GM21737 (cell line): Measurements from ENCODE around the gene TSN.
A peak's percentile ranks its signal among the peaks of the same experiment; 100 is the strongest.
"Not testable (repeated sequence)": the region's sequence is repeated elsewhere in the genome, so short reads cannot be mapped to it uniquely, and the experiment has no call there.

Source experiments
- ATAC-seq: cut with Tn5 transposase; IDR thresholded peaks from one replicate; pipeline ENCODE4 v1.9.1; 2021; ENCODE audit warnings: mild to moderate bottlenecking, moderate library complexity; ENCODE audit not compliant: unreplicated experiment

The TSN gene

DNA sequence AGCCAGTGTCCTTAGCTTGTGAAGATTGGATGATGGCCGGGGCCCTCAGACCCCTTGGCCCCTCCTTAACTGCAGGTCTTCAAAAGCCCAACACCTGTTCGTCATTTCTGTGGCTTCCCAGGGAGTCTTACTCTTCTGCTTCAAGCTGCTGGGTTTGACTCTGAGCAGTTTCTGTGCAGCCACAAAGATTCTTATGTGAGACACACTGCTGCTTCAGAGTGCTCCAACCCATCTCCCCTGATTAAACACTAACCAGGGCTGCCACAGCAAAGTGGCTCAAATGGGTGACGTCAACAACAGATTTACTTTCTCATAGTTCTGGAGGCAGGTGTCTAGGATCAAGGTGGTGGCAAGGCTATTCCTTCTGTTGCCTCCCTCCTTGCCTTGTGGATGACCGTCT, 40.8 kb downstream of the TSN start:
- no peak for ATAC-seq

DNA sequence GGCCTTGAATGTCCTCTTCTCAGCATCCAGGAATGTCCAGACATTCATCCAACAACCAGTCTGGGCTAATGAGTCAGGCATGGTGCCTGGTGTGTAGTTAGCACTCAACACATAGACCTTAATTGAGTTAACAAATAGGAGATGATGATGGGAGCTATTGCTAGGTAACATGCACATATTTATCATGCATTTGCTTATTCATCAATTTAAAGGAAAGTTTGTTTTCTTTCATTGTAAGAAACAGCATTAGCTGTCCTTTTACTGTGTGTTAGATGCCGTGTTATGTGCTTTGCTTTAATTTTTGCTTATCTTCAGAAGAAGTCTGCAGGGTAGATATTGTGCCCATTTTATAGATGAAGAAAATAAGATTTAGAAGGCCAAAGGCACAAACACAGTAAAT, 43.2 kb downstream of the TSN start:
- ATAC-seq = no peak

DNA sequence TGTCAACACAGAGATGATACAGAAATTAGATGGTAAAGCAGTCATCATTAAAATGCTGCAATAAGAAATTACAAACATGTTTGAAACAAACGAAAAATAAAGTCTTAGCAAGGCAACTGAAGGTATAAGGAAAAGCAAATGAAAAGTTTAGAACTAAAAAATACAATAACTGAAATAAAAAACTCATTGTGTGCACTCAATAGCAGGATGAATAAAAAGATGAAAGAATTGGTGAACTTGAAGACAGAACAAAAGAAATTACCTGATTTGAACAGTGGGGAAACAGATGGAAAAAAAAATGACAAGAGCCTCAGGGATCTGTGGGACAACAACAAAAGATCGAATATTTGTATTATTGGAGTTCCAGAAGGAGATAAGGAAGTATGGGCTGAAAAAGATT, 46.5 kb downstream of the TSN start:
- no peak for ATAC-seq

DNA sequence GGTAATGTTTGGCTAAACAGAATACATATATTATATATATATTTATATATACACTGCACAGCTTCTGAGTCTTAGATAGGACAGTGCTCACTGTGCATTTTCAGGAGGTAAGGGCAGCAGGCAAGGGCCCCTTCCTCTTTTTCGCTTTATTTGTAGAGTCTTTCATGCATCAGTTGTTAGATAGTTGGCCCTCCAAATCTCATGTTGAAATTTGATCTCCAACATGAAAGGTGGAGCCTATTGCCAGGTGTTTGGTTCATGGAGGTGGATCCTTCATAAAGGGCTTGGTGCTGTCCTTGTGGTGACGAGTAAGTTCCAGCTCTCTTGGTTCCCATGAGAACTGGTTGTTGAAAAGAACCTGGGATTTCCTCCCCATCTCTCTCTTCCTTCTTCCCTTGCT, 48.1 kb downstream of the TSN start:
- ATAC-seq = no peak

DNA sequence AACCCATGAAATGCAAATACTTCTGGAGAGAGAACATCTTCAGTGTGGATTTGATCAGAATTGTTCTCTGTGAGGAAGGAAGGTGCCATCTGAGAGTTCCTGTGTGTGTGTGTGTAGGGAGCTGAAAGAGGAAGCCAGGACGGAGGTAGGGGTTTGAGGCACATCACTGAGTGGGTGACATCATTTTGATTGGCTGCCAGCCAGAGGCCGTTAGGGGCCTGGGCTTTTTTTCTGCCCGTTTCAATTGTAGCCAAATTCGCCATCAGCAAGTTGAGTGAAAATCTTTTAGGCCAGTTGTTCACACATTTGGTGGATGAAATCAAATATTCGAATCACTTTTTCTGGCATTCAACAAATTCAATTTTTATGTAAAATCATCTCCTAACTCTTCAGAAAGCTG, 48.9 kb downstream of the TSN start:
- peak; percentile 90 for ATAC-seq

DNA sequence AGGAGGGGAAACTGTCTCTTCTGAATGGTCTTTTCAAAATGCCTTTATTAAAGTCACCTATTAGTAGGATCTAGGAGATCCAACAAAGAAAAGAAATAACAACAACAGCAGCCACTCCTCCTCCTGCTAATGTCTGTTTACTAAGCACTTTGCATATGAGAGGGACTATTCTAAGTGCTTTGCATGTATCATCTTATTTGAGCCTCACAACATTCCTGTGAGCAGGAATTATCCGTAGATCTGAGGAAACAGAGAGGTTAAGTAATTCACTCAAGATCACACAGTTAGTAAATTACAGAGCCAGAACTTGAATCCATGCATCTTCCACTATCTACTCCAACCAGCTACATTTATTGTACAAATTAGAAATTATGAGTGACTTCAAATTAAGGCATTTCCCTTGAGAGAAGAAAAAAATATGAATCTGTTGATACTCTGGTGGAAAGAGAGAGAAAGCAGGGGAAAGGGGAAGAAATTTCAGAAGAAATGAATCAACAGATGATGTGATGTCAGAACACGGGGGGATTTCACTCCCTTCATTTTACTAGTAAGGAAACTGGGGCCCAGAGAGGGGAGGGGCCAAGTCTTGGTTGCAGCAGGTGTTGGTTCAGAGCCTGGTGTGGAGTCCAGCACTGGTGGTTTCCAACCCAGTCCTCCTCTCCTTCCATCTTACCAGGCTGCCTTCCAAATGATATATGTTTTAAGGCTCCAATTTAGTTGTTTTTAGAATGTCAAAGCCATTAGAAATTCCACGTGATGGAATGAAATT, 49.7 kb downstream of the TSN start:
- ATAC-seq = no peak

DNA sequence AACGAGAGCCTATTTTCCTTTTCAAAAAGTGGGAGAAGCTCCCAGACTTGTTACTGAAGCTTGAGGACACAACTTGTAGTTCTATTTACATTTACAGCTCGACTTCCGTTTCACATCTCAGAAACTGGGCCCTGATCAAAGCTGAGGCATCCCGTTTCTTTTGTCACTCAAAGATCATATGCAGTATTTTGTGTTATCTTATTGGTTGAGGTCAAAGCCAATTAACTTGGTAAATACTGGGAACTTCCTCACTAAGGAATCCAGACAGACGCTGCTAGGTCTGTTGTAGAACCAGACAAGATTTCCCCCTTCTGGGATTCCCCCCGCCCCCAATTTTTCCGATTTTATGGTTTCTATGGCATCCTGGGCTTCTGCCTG, 50.3 kb downstream of the TSN start:
- no peak for ATAC-seq

DNA sequence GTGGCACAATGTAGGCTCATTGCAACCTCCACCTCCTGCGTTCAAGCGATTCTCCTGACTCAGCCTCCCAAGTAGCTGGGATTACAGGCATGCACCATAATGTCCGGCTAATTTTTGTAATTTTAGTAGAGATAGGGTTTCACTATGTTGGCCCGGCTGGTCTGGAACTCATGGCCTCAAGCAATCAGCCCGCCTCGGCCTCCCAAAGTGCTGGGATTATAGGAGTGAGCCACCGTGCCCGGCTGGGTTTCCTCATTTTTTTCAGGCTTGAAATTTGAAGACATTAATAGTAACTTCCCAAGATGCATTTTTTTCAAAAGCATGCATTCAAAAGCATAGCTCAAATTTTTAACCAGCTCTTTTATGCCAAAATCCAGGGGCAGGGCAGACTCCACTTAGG, 52.3 kb downstream of the TSN start:
- not testable (repeated sequence) for ATAC-seq

DNA sequence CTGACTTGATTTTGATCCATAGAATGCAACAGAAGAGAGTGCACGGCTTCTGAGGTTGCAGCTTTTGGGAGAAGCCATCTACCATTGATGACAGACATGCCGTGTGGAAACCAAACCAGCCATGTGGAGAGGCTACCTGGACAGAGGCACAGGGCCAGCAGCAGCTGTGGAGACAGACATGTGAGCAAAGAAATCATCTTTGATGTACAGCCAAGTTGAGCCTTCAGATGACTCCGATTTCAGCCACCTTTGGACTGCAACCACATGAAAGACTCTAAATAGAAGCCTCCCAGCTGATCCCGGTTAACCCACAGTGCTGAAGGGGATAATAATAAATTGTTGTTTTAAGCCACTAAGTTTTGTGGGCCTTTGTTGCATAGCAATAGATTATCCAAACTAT, 54.2 kb downstream of the TSN start:
- no peak for ATAC-seq

DNA sequence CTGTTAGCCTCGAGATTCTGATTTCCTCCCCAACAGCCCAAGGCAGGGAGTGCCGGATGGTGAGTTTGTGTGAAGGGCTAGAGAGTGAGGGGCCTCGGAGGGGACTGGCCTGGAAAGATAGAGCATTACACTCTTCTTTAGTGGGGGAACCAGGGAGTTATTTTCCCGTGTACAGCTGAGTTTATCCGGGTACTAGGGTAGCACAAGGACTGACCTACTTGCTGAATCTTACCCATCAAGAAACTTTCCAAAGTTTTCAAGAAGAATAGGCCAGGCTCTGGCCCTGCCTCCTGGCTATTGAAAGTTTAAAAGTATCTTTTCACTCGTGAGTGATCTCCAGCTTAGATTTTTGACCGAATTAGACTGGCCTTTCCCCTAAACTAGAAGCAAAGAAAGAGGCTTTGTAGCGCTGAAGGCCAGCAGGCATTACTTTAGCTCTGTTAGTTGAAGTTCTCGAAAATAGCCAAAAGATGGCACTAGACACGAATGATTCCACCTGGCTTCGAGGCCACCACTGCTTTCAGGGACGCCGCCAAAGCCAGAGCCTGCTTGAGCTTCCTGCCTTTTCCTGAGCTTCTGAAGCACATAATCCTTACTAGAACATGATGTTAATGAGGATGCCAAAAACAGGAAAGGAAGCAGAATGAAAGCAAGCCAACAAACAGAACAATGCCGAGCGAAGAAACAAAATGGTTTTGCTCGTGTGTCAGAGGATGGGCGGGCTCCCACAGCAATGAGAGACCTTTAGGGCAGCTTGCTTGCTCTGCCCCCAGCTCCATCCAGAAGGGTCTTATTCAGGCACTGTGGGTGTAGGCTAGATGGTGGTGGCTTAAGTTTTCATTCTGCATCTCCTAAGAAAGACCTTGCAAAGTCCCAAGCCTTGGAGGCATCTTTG, 55.8 kb downstream of the TSN start:
- no peak for ATAC-seq

DNA sequence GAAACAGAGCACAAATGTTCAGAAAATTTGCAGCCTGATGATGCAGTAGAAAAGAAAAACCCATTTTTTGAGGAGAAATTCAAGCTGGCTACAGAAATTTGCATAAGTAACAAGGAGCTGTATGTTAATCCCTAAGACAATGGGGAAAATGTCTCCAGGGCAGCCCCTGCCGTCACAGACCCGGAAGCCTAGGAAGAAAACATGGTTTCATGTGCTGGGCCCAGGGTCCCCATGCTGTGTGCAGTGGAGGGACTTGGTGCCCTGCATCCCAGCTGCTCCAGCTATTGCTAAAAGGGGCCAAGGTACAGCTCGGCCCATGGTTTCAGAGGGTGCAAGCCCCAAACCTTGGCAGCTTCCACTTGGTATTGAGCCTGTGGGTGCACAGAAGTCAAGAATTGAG, 57.6 kb downstream of the TSN start:
- not testable (repeated sequence) for ATAC-seq

DNA sequence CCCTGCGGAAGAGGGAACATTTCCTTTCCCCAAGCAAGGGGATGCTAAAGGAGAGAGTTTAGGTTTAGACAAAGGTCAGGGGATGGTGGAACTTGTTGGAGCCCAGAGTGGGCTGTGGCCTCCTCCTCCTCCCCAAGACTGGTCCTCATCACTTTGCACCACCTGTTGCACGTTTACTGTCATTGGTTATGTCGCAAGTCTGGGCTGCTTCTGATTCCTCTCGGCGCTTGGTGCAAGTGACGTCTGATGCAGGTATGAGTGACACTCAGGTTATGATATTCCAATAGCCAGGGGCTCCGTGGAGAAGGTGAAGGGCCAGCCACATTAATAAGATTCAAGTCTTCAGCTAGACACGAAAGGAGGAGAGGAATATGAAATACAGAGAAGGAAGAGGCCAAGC, 59.8 kb downstream of the TSN start:
- ATAC-seq = no peak

DNA sequence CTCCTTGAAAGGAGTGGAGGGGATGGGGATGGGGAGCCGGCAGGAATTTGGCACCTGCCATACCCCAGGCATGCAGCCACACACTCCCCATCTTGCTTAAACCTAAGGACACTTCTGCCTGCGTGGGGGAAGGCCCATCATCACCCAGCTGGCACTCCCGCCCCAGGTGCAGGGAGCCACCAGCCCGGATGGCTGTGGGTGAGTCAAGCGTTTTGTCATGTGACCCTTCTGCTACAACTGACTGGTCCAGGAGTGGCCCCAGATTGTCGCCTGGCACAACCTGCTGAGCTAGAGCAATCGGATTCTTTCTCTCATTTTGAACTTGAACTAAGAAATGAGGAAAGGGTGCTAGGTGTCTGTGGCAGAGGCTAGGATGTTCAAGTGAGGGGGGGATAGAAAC, 61.3 kb downstream of the TSN start:
- no peak for ATAC-seq

DNA sequence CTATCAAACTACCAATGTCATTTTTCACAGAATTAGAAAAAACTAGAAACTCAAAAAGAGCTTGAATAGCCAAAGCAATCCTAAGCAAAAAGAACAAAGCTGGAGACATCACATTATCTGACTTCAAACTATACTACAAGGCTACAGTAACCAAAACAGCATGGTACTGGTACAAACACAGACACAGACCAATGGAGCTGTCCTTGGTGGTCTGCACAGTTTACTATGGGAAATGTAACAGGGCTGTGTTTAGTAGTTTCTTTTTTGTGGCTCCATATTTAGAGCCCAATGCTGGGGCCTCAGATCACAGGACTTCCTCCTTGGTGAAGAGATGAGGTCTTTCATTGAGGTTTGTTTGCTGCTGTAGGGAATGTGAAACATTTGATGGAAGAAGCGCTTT, 61.9 kb downstream of the TSN start:
- ATAC-seq = not testable (repeated sequence)
